ENCODE results near the gene ACIN1.

DNA sequence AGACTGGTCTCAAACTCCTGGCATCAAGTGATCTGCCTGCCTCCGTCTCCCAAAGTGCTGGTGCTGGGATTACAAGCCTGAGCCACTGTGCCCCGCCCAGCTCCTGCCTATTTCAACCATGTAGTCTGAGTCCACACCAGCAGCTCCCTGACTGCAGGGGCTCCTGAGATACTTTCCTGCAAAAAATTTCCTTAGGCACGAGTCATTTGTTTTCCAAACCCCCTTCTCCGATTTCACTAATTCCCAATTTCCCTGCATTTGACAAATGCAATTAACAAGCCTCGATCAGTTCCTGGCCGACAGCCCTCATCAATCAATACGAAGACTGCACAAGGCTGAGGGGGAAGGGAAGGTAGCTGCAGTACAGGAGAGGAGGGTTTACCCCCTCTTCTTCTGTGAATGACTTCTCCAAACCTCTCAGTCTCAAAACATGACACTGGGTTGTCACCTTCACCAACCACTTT, 70.3 kb downstream of the ACIN1 start:
- TF ChIP-seq SP1 (IDR thresholded peaks at IDR 0.05; ENCODE audit: low read depth, low read length) (no peak), EZH2 (IDR thresholded peaks at IDR 0.05; ENCODE audit: low read depth, low read length, severe bottlenecking) (no peak), TEAD4 (IDR thresholded peaks at IDR 0.05; ENCODE audit: low read depth, low read length) (no peak)
- TF ChIP-seq, protein P1, sequence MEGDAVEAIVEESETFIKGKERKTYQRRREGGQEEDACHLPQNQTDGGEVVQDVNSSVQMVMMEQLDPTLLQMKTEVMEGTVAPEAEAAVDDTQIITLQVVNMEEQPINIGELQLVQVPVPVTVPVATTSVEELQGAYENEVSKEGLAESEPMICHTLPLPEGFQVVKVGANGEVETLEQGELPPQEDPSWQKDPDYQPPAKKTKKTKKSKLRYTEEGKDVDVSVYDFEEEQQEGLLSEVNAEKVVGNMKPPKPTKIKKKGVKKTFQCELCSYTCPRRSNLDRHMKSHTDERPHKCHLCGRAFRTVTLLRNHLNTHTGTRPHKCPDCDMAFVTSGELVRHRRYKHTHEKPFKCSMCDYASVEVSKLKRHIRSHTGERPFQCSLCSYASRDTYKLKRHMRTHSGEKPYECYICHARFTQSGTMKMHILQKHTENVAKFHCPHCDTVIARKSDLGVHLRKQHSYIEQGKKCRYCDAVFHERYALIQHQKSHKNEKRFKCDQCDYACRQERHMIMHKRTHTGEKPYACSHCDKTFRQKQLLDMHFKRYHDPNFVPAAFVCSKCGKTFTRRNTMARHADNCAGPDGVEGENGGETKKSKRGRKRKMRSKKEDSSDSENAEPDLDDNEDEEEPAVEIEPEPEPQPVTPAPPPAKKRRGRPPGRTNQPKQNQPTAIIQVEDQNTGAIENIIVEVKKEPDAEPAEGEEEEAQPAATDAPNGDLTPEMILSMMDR (IDR thresholded peaks at IDR 0.05; ENCODE audit: control extremely low read depth in 1 of 3, insufficient read depth in 1 of 3, low read depth in 1 of 3, low read length in 3 of 3) = no peak
- TF ChIP-seq, protein P2, sequence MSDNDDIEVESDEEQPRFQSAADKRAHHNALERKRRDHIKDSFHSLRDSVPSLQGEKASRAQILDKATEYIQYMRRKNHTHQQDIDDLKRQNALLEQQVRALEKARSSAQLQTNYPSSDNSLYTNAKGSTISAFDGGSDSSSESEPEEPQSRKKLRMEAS (IDR thresholded peaks at IDR 0.05) = no peak
